Glomerular visceral epithelial cell (primary cell): ENCODE data around the gene CFAP126.
"Not testable (repeated sequence)": the region's sequence is repeated elsewhere in the genome, so short reads cannot be mapped to it uniquely, and the experiment has no call there.

Source experiments
- DNase-seq: peaks from one replicate; pipeline ENCODE4 v3.0.0-alpha.2; 2016; ENCODE audit errors: extremely low spot score

The CFAP126 gene, protein sequence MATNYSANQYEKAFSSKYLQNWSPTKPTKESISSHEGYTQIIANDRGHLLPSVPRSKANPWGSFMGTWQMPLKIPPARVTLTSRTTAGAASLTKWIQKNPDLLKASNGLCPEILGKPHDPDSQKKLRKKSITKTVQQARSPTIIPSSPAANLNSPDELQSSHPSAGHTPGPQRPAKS

DNA sequence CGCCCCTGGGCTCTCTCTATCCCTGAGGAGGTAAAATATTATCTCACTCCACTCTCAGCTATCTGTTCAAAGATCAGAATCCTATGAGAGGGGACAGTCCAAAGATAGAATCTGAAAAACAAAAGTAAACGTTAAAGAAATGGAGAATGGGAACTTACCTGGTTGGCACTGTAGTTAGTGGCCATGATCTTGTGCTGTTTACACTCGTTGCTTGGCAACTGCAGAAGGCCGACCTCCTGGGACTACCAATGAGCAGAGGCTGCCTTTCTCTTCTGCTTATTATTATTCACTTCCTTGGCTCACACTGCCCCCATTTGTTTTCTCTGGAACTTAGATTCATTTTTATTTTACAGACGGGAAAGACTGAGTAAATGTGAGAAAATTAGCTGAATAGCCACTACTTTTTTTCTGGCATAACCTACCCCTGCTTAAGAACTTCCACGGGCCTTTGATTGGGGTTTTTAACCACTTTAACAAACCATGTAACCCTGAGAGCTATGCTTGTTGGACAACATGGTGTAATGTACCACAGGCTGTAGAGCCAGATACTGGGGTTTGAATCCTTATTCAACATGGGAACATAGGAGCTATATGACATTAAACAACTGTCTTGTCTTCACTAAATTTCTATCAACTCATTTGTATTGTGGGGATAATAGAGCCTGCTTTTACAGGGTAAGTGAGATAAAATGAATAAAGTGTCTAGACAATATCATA, at the start of gene CFAP126:
Gene CFAP126 (minus strand): TSS at position 193 of the 717 bp plus-strand sequence. CDS start 8 bp downstream, at position 185.
- DNase-seq: peak; percentile 43

DNA sequence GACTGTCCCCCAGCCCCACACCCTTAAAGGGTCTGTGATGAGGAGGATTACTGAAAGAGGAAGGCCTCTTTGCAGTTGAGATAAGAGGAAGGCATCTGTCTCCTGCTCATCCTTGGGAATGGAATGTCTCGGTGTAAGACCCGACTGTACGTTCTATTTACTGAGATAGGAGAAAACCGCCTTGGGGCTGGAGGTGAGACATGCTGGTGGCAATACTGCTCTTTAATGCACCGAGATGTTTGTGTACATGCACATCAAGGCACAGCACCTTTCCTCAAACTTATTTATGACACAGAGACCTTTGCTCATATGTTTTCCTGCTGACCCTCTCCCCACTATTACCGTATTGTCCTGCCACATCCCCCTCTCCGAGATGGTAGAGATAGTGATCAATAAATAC, 45.4 kb upstream of the CFAP126 start:
- DNase-seq: not testable (repeated sequence)

DNA sequence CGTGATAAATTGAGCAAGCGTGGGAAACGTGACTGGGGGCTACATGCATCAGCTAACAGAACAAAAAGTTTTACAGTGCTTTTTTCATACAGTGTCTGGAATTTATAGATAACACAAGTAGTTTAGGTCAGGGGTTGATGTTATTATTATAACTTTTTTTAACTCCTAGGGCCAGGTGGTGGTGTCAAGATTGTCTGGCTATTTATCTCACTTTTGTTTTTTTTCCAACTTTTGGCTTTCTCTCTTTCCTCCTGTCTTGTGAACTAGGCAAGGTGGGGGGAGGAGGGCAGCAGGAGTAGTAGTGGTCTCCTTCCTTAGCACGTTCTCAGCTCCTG, 42.9 kb upstream of the CFAP126 start:
- not testable (repeated sequence) for DNase-seq

GRCh38 chr1:161409848-161410635, 42.4 kb upstream of the CFAP126 start:
- not testable (repeated sequence) for DNase-seq

GRCh38 chr1:161408429-161409052, 40.9 kb upstream of the CFAP126 start:
- no peak for DNase-seq

DNA sequence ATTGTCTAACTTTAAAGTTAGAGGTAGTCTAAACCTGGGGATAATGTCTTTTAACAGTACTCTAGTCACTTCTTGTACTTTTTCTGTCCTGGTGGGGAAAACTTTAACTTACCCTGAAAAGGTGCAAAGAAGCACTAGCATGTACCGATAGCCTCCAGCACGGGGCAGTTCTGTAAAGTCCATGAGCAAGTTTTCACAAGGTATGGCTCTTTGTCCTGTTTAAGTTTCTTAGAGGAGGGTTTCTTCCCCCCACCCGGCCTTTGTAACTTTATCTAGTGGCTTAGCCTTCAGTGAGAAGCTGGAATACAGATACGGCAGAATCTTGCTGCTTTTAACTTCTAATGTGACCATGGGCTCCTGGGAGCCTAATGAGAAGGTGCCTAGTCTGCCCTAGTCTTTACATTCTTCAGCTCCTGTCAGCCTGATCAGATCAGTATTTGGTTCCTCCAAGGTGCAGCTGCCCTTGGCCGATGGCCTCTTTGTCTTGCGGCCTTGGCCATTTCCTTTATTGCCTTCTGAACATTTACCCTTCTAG, 39.8 kb upstream of the CFAP126 start:
- DNase-seq: no peak

DNA sequence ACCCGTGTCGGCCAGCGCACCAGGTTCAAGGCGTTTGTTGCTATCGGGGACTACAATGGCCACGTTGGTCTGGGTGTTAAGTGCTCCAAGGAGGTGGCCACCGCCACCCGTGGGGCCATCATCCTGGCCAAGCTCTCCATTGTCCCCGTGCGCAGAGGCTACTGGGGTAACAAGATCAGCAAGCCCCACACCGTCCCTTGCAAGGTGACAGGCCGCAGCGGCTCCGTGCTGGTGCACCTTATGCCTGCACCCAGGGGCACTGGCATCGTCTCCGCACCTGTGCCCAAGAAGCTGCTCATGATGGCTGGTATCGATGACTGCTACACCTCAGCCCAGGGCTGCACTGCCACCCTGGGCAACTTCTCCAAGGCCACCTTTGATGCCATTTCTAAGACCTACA, 38.9 kb upstream of the CFAP126 start:
- not testable (repeated sequence) for DNase-seq

- DNase-seq: no peak
Measured at GRCh38 chr1:161404051-161404597, 36.4 kb upstream of the CFAP126 start.

DNA sequence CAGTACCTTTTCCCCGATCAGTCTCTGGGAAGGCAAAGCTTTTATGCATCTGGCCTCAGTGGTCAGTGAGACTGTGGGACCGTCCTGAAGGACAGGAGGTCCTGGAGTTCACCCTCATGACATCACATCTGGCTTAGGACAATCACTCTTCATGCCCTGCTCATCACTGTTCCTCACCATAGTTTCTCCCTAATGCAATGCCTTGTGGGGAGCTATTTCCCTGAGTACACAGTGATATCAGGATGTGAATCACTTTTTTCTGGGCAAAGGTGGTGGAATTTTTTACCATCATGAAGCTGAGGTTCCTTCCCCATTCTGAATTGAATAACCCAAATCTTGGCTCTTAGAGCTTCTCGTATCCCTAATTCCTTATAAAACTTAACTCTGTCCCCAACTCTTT, 34.8 kb upstream of the CFAP126 start:
- no peak for DNase-seq

DNA sequence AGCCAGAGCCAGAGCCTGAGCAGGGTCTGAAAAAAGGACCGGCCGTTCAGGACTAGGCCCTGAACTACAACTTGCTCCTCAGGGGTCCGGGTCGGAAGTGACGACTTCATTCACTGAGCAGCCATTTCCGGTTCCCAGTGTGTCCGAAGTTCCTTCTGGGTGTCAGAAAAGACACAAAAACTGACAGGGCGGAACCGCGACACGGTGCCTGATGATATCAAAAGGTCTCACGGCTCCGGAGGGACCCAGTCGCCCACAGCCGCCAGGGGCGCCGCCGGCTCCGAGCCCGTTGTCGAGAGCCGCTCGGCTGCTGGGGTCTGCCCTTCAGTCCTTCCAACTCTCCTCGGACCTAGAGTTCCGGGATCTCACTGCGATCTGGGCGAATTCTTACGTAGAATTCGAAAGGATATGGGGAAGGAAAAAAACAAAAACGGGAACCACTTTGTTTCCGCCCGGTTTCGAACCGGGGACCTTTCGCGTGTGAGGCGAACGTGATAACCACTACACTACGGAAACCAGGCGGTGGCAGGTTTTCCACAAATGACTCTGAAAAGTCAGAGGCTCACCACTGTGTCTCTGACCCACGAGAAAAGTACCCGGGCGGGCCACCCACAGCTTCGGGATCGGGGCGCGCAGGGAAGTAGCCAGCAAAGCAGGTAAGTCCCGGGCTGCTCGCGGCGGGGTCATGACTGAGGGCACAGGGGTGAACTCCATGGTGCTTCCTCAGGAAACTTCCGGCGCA, 31.8 kb upstream of the CFAP126 start:
- DNase-seq: peak; percentile 91

DNA sequence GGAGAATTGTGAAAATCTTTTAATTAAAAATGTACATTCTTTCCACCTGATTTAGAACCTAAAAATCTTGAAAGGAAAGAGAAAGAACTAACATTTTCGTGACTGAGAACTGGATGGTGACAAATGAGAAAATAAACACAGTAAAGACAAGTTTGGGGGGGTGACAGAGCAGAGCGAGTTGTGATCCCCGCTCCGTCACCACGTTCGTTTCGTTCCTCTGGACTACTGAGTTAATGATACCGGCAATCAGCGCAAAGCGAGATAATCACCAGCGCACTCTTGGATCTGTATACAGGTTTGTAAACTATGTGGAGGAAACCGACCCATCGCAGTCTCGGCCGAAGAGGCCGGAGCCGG, 31.2 kb upstream of the CFAP126 start:
- no peak for DNase-seq

DNA sequence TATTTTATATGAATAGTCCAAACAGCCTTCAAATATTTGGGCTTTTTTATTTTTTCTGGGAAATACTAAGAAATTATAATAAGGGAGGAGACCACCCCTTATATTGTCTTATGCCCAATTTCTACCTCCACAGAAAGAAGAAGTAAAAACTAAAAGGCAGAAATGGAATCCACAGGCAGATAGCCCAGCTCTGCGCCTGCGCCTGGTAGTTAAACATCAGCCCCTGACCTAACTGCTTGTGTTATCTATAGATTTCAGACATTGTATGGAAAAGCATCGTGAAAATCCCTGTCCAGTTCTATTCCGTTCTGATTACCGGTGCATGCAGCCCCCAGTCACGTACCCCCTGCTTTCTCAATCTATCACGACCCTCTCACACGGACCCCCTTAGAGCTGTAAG, 29.4 kb upstream of the CFAP126 start:
- DNase-seq: not testable (repeated sequence)

GRCh38 chr1:161393151-161393550, 25.5 kb upstream of the CFAP126 start:
- no peak for DNase-seq

GRCh38 chr1:161391611-161392010, 23.9 kb upstream of the CFAP126 start:
- DNase-seq: no peak

DNA sequence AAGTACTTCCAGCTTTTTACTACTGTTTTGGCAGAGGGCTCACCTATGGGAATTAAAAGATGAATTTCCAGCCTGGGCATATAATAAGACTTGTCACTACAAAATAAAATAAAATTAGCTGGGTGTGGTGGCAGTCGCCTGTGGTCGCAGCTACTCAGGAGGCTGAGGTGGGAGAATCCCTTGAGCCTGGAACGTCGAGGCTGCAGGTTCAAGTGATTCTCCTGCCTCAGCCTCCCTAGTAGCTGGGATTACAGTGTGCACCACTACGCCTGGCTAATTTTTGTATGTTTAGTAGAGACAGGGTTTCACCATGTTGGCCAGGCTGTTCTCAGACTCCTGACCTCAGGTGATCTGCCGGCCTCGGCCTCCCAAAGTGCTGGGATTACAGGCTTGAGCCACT, 23.5 kb upstream of the CFAP126 start:
- DNase-seq: not testable (repeated sequence)

DNA sequence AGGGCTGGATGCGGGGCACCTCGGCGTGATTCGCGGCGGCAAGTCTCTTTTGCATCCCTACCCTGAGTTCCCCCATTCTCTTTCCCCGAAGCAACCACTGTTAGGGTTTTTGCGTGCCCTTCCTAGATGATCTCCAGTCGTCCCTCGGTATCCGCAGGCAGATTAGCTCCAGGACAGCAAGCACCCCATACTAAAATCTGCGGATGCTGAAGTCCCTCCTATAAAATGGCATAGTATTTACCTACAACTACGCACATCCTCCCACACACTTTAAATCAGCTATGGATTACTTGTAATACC, 22.8 kb upstream of the CFAP126 start:
- DNase-seq: no peak

- DNase-seq: peak; percentile 99
Measured at GRCh38 chr1:161389691-161390558, 22.2 kb upstream of the CFAP126 start.

GRCh38 chr1:161389158-161389557, 21.5 kb upstream of the CFAP126 start:
- DNase-seq: not testable (repeated sequence)

DNA sequence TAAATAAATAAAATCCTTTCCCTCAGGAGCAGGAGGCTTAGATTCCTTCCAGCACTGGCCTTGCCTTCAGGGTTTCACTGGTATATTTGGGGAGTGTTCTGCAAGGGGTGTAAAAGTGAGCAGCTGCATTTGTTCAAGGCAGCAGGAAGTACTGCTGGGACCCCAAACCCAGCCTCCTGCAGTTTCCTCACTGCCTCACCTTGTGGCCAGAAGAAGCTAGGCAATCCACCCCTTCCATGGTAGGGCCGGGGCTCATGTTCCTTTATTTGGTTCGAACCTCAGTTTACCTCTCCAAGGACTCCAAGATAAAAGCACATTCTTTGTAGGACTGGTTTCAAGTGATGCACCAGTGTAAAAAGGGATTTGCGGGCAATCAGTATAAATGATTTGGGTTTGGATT, 21.0 kb upstream of the CFAP126 start:
- no peak for DNase-seq

DNA sequence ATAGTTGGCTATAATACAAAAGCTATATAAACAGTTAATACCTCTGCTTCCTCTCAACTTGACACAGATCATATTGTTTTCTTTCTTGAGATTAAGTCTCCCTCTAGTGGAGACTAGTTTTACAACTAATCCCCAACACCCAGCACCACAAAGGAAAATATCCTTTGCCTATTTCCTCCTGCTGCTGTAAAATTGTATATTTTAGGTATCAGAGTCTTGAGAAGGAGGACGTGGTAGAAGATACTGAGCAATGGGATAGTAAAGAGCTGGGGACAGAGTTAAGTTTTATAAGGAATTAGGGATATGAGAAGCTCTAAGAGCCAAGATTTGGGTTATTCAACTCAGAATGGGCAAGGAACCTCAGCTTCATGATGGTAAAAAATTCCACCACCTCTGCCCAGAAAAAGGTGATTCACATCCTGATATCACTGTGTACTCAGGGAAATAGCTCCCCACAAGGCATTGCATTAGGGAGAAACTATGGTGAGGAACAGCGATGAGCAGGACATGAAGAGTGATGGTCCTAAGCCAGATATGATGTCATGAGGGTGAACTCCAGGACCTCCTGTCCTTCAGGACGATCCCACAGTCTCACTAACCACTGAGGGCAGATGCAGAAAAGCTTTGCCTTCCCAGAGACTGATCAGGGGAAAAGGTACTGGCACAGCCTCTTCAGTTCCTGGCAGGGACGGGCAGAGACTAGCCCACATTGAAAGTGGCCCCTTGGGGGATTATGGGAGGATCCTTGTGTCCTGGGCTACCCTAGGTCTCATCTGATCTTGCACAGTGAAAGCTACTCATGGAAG, 14.7 kb upstream of the CFAP126 start:
- peak; percentile 66 for DNase-seq
